GM21723 (cell line): Measurements from ENCODE around the gene CDKN2B.
A peak's percentile ranks its signal among the peaks of the same experiment; 100 is the strongest.
"Not testable (repeated sequence)": the region's sequence is repeated elsewhere in the genome, so short reads cannot be mapped to it uniquely, and the experiment has no call there.

Experiments
- ATAC-seq: cut with Tn5 transposase; IDR thresholded peaks from one replicate; pipeline ENCODE4 v1.9.1; 2021; ENCODE audit warnings: mild to moderate bottlenecking, moderate library complexity; ENCODE audit not compliant: unreplicated experiment

CDKN2B gene

DNA sequence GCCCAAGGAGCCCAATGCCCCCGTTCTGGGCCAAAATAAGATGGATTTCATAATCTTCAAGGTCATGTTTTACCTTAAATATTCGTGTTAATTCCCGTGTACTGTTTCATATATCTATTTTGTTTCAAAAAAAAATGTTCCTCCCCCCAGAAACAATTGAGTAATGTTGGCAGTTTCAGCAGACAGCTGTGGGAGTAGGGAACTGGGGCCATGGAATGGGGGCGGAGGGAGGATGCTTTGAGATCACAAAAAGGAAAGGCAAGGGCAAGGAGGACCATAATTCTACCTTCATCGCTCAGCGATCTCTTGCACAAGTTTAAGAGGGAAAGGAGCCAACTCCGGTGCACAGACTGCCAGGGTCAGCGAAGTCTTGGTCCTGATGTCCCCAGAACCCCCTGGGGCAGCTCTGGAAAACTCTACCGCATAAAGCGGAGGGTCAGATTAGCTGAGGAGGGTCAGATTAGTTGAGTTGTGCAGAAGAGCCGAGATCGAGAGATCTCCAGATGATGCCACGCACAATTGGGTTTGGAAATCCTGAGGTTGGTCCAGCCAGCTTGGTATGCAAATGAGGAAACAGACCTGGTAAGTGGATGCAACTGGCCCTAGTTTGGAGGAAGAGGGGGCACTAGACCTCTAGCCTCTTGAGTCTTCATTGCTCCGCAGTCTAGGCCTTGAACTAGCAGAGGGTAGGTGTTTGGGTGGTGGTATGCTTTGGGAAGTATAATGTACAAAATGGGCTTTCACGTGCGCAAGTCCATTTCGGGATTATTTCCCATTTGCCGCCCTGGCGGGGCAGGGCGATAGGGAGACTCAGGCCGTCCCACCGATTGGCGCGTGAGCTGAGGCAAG, 38.9 kb downstream of the CDKN2B start:
- no peak for ATAC-seq

DNA sequence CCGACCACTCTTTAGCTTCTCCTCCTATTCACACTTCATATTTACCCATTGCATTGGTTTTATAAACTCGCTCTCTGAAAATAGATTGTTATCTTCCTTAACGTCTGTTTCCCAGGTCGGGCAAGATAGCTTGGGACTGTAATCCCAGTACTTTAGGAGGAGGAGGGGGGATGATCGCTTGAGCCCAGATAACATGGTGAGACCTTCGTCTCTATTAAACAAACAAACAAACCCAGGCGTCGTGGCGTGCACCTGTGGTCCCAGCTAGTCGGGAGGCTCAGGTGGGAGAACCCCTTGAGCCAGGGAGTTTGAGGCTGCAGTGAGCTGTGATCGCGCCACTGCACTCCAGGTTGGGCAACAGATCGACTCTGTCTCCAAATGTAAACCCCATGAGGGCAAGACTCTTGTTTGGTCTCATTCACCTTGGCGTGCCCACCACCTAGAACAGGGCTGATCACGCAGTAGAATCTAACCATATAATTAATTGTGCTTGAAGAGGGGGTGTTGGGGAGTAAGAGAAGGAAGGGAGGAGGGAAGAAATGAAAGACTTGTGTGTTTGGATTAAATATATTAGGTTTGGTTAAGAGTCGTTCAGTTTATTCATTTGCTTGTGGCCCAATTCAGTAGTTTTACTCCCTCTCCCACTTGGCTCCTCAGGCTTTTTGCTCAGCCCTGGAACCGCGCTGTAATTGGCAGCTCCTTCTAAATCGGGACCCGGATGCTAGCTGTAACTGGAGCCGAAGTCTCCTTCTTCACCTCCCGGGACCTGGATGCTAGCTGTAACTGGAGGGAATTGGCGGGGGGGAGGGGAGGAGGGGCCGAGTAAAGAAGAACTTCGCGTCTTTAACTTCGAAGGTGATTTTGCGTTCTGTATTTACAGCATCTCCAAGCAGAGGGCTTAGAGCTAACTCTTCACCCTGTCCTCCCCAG, 39.8 kb downstream of the CDKN2B start:
- no peak for ATAC-seq

DNA sequence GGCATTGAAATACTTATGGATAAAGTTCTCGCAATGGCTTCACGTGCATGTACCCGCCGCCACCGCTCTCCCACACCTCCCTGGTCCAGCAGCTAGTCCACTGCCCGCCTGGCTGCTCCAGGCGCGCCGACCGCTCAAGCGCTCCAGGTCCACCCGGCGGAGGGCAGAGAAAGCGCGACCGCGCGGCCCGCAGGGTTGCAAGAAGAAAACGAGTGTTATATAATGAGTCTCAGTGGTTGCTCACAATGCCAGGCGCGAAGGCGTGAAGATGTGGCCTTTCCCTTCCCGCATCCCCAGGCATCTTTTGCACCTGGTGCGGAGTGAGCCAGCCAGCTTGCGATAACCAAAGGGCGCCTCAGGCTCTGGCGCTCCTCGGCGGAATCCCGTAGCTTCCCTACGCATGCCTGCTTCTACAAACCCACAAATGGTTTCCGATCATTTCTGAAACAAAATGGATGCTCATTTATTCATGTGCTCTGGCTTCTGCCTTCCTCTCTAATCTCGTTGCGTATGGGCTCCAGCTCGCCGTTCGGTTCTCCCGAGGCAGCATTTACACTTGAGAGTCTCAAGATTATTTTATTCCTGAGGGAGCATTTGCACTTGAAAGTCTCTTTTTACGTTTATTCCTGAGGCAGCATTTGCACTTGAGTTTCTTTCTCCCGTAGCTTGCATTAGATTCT, 40.6 kb downstream of the CDKN2B start:
- ATAC-seq: no peak

DNA sequence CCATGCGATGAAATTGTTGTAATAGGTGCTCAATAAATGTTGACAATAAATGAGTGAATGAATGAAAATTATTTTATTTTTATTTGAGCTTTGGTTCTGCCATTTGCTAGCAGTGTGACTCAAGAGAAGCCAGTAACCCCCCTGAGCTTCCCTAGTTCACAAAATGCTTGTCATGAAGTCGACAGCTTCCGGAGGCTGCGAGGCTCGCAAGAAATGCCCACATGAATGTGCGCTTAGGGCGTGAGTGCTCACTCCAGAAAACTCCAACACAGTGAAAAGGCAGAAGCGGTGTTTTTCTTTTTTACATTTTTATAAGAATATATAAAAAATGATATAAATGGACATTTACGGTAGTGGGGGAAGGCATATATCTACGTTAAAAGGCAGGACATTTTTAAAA, 41.4 kb downstream of the CDKN2B start:
- ATAC-seq: no peak

DNA sequence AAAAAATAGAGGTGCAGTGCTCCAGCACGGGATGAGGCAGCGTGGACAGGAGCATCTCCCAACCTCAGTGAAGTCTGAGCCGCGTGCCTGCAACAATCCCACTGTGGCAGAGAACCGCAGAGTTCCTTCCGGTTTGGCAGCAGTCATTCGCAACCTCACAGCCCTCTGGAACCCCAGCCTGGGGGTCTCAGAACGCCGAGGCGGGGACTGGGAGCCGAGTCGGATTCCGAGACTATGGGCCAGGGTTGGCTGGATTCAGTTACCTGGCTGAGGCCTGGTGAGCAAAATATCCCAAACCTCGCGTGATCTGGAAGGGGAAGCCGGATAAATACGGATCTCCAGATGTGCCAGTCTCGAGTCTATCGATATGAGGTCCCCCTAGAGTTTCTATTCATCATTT, 41.9 kb downstream of the CDKN2B start:
- ATAC-seq: no peak

DNA sequence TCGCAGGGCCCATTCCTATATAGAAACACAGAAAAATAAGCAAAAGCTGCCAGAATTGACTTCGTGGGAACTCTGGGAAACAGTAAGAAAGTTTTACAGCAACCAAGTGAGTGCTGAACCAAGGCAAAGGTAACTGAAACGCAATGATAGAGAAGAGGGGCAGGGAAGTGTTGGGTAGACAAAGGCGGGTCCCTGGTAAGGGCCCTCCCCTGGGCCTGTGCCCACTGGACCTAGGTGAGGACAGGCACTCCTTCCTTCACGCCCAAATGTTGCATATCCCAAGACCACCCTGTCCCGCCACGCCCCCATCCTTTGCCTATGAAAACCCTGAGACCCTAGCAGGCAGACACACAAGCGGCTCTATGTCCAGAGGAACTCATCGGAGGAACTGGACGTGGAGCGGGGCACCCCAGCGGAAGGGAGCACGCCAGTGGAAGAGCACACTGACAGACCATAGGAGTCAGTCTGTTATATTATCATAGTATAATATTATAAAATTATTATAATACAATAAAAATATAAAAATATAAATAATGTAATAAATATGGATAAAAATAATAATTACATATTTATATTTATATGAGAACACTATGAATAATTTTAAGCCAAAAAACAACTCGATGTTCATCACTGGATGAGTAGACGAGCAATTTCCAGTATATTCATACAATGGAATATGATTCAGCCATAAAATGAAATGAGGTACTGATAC, 42.8 kb downstream of the CDKN2B start:
- ATAC-seq: no peak

DNA sequence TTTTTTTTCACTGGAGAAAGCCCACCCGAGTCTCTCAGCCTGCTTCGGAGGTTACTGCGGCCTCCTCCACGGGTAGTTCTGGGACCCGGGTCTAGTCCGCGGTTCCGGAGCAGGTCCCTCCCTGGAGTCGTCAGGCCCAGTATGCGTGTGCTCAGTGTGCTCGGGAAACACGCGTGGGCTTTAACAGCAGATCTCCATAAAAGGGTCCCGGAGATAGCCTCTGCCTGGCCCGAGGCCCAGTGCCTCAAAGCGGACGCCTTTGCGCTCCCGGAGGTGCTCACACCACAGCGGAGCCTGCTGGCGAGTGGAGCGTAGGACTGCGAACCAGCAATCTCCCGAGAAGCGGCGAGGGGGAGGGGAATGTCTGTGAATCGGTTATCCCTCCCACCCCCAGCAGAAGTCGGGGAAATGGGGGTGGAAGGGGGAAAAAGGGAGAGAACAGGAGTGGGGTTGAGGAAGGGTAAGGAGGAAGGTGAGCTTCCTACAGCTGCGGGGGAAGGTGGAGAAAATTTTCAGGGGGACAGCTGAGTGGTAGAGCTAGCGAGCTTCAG, 43.6 kb downstream of the CDKN2B start:
- peak; percentile 77 for ATAC-seq

DNA sequence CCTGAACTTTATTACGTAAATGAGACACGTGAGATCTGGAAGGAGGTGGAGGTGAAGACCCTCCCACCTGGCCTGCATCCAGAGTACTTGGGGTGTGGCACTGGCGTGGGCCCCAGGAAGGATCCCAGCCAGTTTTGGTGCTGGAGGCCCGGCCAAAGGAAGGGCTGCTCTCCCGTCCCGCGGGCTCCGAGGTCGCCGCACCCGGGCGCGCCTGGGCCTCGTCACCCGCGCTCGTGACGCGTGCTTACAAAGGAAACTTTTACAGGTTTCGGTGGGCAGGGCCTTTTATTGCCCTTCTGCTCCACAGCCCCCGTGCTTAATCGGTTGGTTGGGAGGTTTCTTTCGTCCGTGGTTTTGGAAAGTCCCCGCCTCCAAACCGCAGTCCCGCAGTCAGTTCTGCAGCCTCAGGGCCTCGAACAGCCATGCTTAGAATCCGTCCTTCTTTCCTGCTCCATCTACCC, 44.1 kb downstream of the CDKN2B start:
- ATAC-seq: peak; percentile 63

DNA sequence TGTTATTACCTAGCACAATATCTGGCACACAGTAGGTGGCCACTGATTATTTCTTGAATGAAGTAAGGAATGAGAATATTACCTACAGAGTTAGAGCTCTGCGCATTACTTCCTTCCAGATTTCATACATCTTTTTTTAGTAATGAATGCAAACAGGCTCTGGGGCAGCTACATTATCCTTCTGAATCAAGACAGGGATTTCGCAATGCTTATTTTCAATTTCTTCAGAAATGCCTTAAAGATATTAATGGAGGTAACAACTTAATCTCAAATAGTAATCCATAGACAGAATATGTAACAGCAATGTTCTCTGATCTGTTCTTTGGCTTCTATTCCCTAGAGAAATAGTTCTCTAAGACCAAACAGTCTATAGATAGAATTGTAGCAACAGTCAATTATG, 47.5 kb downstream of the CDKN2B start:
- ATAC-seq: no peak

DNA sequence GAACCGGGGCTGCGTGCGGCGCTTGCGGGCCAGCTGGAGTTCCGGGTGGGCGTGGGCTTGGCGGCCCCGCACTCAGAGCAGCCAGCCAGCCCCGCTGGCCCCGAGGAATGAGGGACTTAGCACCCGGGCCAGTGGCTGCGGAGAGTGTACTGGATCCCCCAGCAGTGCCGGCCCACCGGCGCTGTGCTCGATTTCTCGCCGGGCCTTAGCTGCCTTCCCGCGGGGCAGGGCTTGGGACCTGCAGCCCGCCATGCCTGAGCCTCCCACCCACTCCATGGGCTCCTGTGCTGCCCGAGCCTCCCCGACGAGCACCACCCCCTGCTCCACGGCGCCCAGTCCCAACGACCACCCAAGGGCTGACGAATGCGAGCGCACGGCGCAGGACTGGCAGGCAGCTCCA, 49.8 kb downstream of the CDKN2B start:
- not testable (repeated sequence) for ATAC-seq

DNA sequence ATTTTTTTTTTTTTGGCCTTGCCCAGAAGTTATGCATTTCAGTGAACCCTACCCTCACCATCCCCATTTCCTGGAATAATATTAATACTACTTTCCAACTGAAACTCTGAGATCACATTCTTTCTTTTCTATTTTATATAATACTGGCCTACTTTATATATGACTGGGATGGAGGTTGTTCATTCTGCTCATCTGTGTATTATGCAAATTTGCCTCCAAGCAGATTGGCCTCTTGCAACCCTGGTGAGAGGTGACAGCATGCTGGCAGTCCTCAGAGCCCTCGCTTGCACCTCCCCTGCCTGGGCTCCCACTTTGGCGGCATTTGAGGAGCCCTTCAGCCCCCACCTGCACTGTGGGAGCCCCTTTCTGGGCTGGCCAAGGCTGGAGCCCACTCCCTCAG, 50.3 kb downstream of the CDKN2B start:
- ATAC-seq: no peak
